ENCODE results near the gene PCNX1.

The PCNX1 gene

DNA sequence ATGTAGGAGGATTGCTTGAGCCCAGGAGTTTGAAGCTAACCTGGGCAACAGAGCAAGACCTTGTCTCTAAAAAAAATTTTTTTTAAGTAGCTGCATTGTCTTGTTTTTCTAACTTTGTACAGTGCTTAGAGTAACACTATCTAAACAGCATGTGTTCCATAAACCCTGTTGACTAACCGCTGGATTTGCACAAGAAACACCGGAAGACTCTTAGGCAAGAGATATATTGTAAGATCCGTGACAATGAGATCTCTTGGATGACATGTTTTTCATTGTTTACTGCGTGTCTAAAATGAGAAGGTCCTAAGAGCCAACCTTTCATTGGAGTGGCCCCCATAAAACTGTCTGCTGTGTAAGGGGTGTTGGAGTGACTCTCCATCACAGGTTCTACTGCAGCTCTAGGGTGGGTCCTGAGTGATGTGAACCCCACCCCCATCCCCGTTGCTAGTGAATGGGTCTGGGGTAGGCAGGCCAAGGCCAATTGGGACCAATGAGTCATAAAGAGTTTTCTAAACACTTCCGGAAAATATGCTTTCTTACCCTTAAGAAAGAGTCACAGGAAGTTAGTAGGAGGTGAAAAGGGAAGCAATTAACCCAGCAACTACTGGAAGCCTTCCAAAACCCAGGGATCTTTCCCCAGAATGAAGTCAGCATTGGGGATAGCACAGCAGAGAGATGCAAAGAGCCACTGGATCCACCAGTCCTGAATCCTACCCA, 24.3 kb upstream of the PCNX1 start:
- Histone ChIP-seq H2BK12ac (ENCODE audit: low read length in 2 of 2) (peak overlapping the region in 1 of 2 experiments; percentile 37), H3K79me1 (replicated peaks; ENCODE audit: low read length, poor library complexity, severe bottlenecking) (no peaks in the 10 kb centered on the region), H4K91ac (ENCODE audit: low read length) (no peak overlapping the region), H3K27me3 (ENCODE audit: control insufficient read depth in 1 of 2, insufficient read depth in 1 of 2, low read length in 2 of 2) (no peaks in the 10 kb centered on the region), H2BK5ac (ENCODE audit: low read depth, low read length, poor library complexity, severe bottlenecking) (no peak overlapping the region), H2BK15ac (ENCODE audit: low read depth, poor library complexity, severe bottlenecking) (no peak overlapping the region), H2AFZ (ENCODE audit: low read depth, low read length) (no peak overlapping the region), H3K4me1 (ENCODE audit: control insufficient read depth, insufficient read depth, low read depth, low read length) (peaks cover 4% of the 10 kb centered on the region), H2BK120ac (ENCODE audit: low read depth, low read length) (no peak overlapping the region), H2AK5ac (ENCODE audit: low read length, severe bottlenecking) (no peak overlapping the region), H3K9me3 (ENCODE audit: control insufficient read depth, low read length) (no peaks in the 10 kb centered on the region), H3K4me2 (ENCODE audit: low read length, poor library complexity, severe bottlenecking) (no peak overlapping the region), H3K14ac (ENCODE audit: low read length in 2 of 2) (no peak overlapping the region), H4K8ac (ENCODE audit: low read length) (no peak overlapping the region), H3K27ac (ENCODE audit: low read length, poor library complexity, severe bottlenecking) (no peak overlapping the region), H3K9ac (ENCODE audit: low read length) (peak overlapping the region; percentile 31), H3K4ac (ENCODE audit: low read depth in 1 of 2, low read length in 2 of 2) (no peak overlapping the region), H3K36me3 (ENCODE audit: control insufficient read depth in 1 of 2, insufficient read depth in 2 of 2, low read depth in 1 of 2, low read length in 2 of 2) (no peaks in the 10 kb centered on the region), H3K23ac (ENCODE audit: low read length in 2 of 2) (no peak overlapping the region), H3K18ac (ENCODE audit: low read depth in 1 of 2, low read length in 2 of 2) (peak overlapping the region; percentile 78 to 91), H3K4me3 (ENCODE audit: insufficient read depth in 1 of 2, low read depth in 1 of 2, low read length in 2 of 2) (no peak overlapping the region)
- DNase-seq, result peak; percentile 88
- WGBS, result 62% methylated on average over 6 of the region's 6 CpGs

DNA sequence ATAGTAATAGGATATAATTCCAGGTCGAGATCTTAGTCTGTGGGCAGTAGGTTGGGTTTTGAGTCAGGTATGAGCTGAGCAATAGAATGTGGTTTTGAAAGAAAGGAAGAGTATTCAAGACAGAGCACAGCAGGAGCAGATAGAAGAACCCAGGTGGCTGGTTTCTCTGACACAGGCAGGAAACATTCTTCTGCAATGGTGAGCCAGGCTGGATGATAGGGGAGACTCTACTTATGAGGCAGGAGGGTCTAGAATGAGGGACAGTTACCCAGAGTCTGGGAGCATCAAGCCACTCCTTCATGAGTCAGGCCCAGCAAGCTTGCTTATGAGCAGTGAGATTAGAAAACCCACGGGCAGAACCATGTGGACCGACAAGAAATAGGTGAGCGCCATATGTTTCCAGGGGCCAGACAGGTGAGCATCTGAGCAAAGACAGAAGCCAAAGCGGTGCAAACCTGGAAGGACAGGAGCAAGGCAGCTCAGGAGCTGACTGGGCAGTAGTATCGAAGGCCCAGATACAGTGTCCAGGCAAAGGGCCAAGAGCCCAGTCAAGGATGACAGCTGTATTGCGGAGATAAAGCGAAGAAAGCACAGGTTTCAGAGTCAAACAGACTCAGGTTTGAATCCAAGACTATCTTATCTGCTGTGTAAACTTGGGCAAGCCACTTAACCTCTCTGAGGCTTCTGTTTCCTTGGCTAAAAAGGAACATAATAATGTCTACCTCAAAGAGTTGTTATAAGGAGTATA, 22.5 kb upstream of the PCNX1 start:
- no peak overlapping the region for H3K4me2 ChIP-seq (ENCODE audit: low read length, poor library complexity, severe bottlenecking)
- no peaks in the 10 kb centered on the region for H3K36me3 ChIP-seq (ENCODE audit: control insufficient read depth in 1 of 2, insufficient read depth in 2 of 2, low read depth in 1 of 2, low read length in 2 of 2)
- no peak overlapping the region for H3K27ac ChIP-seq (ENCODE audit: low read length, poor library complexity, severe bottlenecking)
- DNase-seq, result no peak
- no peak overlapping the region for H2BK15ac ChIP-seq (ENCODE audit: low read depth, poor library complexity, severe bottlenecking)
- H4K8ac ChIP-seq (ENCODE audit: low read length), result no peak overlapping the region
- peaks cover 5% of the 10 kb centered on the region for H3K4me1 ChIP-seq (ENCODE audit: control insufficient read depth, insufficient read depth, low read depth, low read length)
- peak overlapping the region in 1 of 2 experiments; percentile 74 for H3K14ac ChIP-seq (ENCODE audit: low read length in 2 of 2)
- H4K91ac ChIP-seq (ENCODE audit: low read length), result no peak overlapping the region
- H3K4me3 ChIP-seq (ENCODE audit: insufficient read depth in 1 of 2, low read depth in 1 of 2, low read length in 2 of 2), result no peak overlapping the region
- H3K4ac ChIP-seq (ENCODE audit: low read depth in 1 of 2, low read length in 2 of 2), result no peak overlapping the region
- H3K9ac ChIP-seq (ENCODE audit: low read length), result no peak overlapping the region
- no peaks in the 10 kb centered on the region for H3K79me1 ChIP-seq (replicated peaks; ENCODE audit: low read length, poor library complexity, severe bottlenecking)
- H3K23ac ChIP-seq (ENCODE audit: low read length in 2 of 2), result no peak overlapping the region
- no peak overlapping the region for H2AK5ac ChIP-seq (ENCODE audit: low read length, severe bottlenecking)
- peak overlapping the region; percentile 7 to 67 for H2BK12ac ChIP-seq (ENCODE audit: low read length in 2 of 2)
- WGBS, result 97% methylated on average over 8 of the region's 8 CpGs
- no peaks in the 10 kb centered on the region for H3K27me3 ChIP-seq (ENCODE audit: control insufficient read depth in 1 of 2, insufficient read depth in 1 of 2, low read length in 2 of 2)
- no peak overlapping the region for H2BK5ac ChIP-seq (ENCODE audit: low read depth, low read length, poor library complexity, severe bottlenecking)
- no peak overlapping the region for H2BK120ac ChIP-seq (ENCODE audit: low read depth, low read length)
- no peaks in the 10 kb centered on the region for H3K9me3 ChIP-seq (ENCODE audit: control insufficient read depth, low read length)
- no peak overlapping the region for H2AFZ ChIP-seq (ENCODE audit: low read depth, low read length)
- H3K18ac ChIP-seq (ENCODE audit: low read depth in 1 of 2, low read length in 2 of 2), result peak overlapping the region in 1 of 2 experiments; percentile 83

DNA sequence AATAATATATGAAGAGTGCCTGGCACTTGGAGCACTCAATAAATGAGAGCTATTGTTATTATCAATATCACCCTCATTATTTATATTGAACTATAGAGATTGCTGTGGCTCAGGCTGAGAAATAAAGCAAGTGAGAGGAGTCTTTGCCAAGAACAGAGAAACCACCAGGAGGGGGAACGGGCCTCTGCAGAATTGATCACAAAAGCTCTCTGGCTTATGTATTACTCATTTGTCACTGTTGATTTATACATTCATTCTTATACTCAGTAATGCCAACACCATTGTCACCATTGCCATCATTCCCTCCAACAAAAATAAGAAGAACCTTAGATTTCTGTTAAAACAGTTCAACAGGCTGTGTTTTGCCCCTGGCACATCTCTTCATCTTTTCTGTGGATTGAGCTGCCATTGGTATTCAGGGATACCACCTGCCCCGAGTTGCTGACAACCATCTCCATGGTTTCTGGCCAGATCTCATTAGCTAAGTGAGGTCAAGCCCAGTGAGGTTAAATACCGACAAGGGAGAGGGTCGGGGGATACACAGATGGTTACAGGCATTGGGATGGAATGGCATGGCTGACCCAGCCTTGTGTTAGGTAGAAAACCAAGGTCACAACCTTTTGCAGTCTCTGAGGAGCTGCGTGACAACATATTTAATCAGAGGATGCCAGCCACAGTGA, 21.8 kb upstream of the PCNX1 start:
- Histone ChIP-seq H3K14ac (ENCODE audit: low read length in 2 of 2) (peak overlapping the region in 1 of 2 experiments; percentile 35), H3K27ac (ENCODE audit: low read length, poor library complexity, severe bottlenecking) (no peak overlapping the region), H2BK120ac (ENCODE audit: low read depth, low read length) (no peak overlapping the region), H4K8ac (ENCODE audit: low read length) (no peak overlapping the region), H3K4me1 (ENCODE audit: control insufficient read depth, insufficient read depth, low read depth, low read length) (peaks cover 7% of the 10 kb centered on the region), H2BK5ac (ENCODE audit: low read depth, low read length, poor library complexity, severe bottlenecking) (no peak overlapping the region), H4K91ac (ENCODE audit: low read length) (no peak overlapping the region), H3K79me1 (replicated peaks; ENCODE audit: low read length, poor library complexity, severe bottlenecking) (no peaks in the 10 kb centered on the region), H3K4ac (ENCODE audit: low read depth in 1 of 2, low read length in 2 of 2) (peak overlapping the region in 1 of 2 experiments; percentile 11), H2AK5ac (ENCODE audit: low read length, severe bottlenecking) (no peak overlapping the region), H2BK12ac (ENCODE audit: low read length in 2 of 2) (peak overlapping the region; percentile 69 to 82), H3K4me2 (ENCODE audit: low read length, poor library complexity, severe bottlenecking) (no peak overlapping the region), H3K27me3 (ENCODE audit: control insufficient read depth in 1 of 2, insufficient read depth in 1 of 2, low read length in 2 of 2) (no peaks in the 10 kb centered on the region), H3K23ac (ENCODE audit: low read length in 2 of 2) (no peak overlapping the region), H2BK15ac (ENCODE audit: low read depth, poor library complexity, severe bottlenecking) (no peak overlapping the region), H3K18ac (ENCODE audit: low read depth in 1 of 2, low read length in 2 of 2) (peak overlapping the region in 1 of 2 experiments; percentile 28), H3K4me3 (ENCODE audit: insufficient read depth in 1 of 2, low read depth in 1 of 2, low read length in 2 of 2) (no peak overlapping the region), H3K9me3 (ENCODE audit: control insufficient read depth, low read length) (no peaks in the 10 kb centered on the region), H3K9ac (ENCODE audit: low read length) (no peak overlapping the region), H2AFZ (ENCODE audit: low read depth, low read length) (no peak overlapping the region), H3K36me3 (ENCODE audit: control insufficient read depth in 1 of 2, insufficient read depth in 2 of 2, low read depth in 1 of 2, low read length in 2 of 2) (no peaks in the 10 kb centered on the region)
- 81% methylated on average over 5 of the region's 5 CpGs for WGBS
- DNase-seq, result no peak

Data from mesenchymal stem cell (in vitro differentiated cells and primary cell).